ENCODE data around the gene NEUROD1. TPM values are rescaled to one million over a fixed set of nuclear protein-coding genes. Genes with fewer than 3 reads are reported as not detected.

NEUROD1 gene
- total and polyA plus RNA-seq, 2 experiments from 2014 or later = 0.53 to 1.3 TPM

DNA sequence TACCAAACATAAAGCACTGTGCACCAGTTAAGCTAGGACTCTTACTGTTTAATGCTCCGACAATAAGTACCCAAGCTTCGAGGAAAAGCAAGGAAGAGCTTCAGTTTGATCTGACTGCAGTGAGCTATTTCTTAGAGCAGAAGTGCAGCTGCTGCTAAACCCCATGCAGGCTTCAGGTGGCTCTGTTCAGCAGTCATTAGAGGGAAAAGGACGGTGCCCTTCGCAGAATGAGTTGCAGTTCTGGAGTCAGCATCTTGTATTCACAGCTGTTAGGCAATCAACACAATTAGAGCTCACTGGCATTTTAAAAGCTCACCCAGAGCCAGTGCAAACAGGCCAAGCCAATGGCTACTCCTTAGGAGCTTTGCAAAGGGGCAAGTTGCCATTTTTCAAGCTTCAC is 21.9 kb downstream of the NEUROD1 start:
- H3K4me2 ChIP-seq = no peak overlapping the region
- no peaks in the 10 kb centered on the region for H3K79me2 ChIP-seq
- no peak for DNase-seq (ENCODE audit: low spot score)
- H3K36me3 ChIP-seq (replicated peaks; ENCODE audit: insufficient read depth, low read depth) = no peaks in the 10 kb centered on the region
- H2AFZ ChIP-seq = no peak overlapping the region
- H3K9me3 ChIP-seq (ENCODE audit: low read depth) = no peaks in the 10 kb centered on the region
- H3K4me1 ChIP-seq (ENCODE audit: insufficient read depth) = no peaks in the 10 kb centered on the region
- H4K20me1 ChIP-seq (ENCODE audit: insufficient read depth, poor library complexity, severe bottlenecking) = no peaks in the 10 kb centered on the region
- 49% methylated on average over 4 of the region's 4 CpGs for WGBS (ENCODE audit: low lambda C conversion rate, missing lambda C conversion rate)
- peaks cover 38% of the 10 kb centered on the region for H3K27me3 ChIP-seq
- H3K27ac ChIP-seq = no peak overlapping the region
- TF ChIP-seq EZH2 (IDR thresholded peaks at IDR 0.05; ENCODE audit: borderline replicate concordance) (no peak), EZH2phosphoT487 (IDR thresholded peaks at IDR 0.05; ENCODE audit: low read depth, severe bottlenecking, unreplicated experiment) (no peak)
- TF ChIP-seq, protein P1, sequence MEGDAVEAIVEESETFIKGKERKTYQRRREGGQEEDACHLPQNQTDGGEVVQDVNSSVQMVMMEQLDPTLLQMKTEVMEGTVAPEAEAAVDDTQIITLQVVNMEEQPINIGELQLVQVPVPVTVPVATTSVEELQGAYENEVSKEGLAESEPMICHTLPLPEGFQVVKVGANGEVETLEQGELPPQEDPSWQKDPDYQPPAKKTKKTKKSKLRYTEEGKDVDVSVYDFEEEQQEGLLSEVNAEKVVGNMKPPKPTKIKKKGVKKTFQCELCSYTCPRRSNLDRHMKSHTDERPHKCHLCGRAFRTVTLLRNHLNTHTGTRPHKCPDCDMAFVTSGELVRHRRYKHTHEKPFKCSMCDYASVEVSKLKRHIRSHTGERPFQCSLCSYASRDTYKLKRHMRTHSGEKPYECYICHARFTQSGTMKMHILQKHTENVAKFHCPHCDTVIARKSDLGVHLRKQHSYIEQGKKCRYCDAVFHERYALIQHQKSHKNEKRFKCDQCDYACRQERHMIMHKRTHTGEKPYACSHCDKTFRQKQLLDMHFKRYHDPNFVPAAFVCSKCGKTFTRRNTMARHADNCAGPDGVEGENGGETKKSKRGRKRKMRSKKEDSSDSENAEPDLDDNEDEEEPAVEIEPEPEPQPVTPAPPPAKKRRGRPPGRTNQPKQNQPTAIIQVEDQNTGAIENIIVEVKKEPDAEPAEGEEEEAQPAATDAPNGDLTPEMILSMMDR (IDR thresholded peaks at IDR 0.05; ENCODE audit: poor library complexity) = no peak
- no peak overlapping the region for H3K4me3 ChIP-seq
- no peaks in the 10 kb centered on the region for H3K9me2 ChIP-seq (replicated peaks; ENCODE audit: insufficient read depth)

- H2AFZ ChIP-seq = peak overlapping the region; percentile 94
- DNase-seq (ENCODE audit: low spot score) = no peak
- H3K27ac ChIP-seq = no peak overlapping the region
These were observed 22.9 kb downstream of the NEUROD1 start for GRCh38 chr2:181657379-181657778.

DNA sequence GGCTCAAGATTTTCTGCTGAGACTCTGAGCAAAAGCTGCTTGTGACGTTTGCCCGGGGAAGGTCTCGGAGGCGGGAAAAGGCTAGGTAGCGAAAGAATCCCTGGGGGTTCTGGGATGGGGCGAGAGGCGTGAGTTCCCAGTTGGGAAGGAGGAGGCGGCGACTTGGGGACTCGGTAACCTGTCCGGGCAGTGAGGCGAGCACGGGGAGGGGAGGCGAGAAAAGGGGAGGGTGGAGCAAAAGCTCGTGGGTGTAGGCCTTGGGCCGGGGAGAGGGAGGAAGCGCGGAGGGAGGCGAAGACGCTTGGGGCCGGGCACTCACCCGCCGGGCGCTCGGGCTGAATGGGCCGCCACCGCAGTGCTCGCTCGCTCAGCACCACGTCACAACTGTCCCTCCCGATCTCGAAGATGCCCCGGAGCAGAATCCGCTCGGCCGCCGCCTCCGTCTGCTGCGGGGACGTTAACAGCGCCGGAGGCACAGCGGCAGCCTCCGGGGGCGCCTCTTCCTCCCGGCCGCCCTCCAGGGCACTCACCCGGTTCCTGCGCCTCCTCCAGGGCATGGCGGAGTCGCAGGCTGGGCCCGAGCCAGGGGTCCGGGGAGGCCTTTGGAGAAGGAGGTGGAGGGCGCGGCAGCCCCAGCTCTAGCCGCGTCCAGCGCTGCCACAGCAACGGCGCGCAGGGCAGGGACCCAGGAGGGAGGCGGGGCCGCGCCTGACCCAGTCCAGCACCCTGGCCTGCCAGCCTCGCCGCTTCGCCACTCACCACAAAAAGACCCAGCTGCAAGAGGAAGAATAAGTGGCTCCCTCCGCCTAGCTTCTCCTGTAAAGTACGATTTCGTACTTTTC is 23.6 kb downstream of the NEUROD1 start, which contains the start of gene CERKL:
CERKL (minus strand) TSS at position 656 of the 842 bp plus-strand sequence; CDS start at position 557, 99 bp downstream.
- Histone ChIP-seq H3K36me3 (replicated peaks; ENCODE audit: insufficient read depth, low read depth) (no peaks in the 10 kb centered on the region), H4K20me1 (ENCODE audit: insufficient read depth, poor library complexity, severe bottlenecking) (no peaks in the 10 kb centered on the region), H2AFZ (peak within 1 kb of the TSS; percentile 94), H3K9me3 (ENCODE audit: low read depth) (no peaks in the 10 kb centered on the region), H3K4me3 (peak within 1 kb of the TSS; percentile 88), H3K4me2 (peak within 1 kb of the TSS; percentile 99), H3K27me3 (peaks cover 38% of the 10 kb centered on the region), H3K79me2 (no peaks in the 10 kb centered on the region), H3K9me2 (replicated peaks; ENCODE audit: insufficient read depth) (no peaks in the 10 kb centered on the region), H3K27ac (peak within 1 kb of the TSS; percentile 0), H3K4me1 (ENCODE audit: insufficient read depth) (no peaks in the 10 kb centered on the region)
- TF ChIP-seq EZH2 (IDR thresholded peaks at IDR 0.05; ENCODE audit: borderline replicate concordance) = peak; percentile 48
- TF ChIP-seq EZH2phosphoT487 (IDR thresholded peaks at IDR 0.05; ENCODE audit: low read depth, severe bottlenecking, unreplicated experiment) = no peak
- TF ChIP-seq, protein P1 (IDR thresholded peaks at IDR 0.05; ENCODE audit: poor library complexity) = no peak
- WGBS (ENCODE audit: low lambda C conversion rate, missing lambda C conversion rate) = 1% methylated on average over 48 of the region's 70 CpGs
- peak; percentile 66 for DNase-seq (ENCODE audit: low spot score)

More at GRCh38 chr2:181657379-181657778, 22.9 kb downstream of the NEUROD1 start:
- no peaks in the 10 kb centered on the region for H3K4me1 ChIP-seq (ENCODE audit: insufficient read depth)
- WGBS (ENCODE audit: low lambda C conversion rate, missing lambda C conversion rate) = 45% methylated on average over 4 of the region's 4 CpGs
- H3K36me3 ChIP-seq (replicated peaks; ENCODE audit: insufficient read depth, low read depth) = no peaks in the 10 kb centered on the region
- H3K4me3 ChIP-seq = peak overlapping the region; percentile 88
- H3K9me3 ChIP-seq (ENCODE audit: low read depth) = no peaks in the 10 kb centered on the region
- H4K20me1 ChIP-seq (ENCODE audit: insufficient read depth, poor library complexity, severe bottlenecking) = no peaks in the 10 kb centered on the region
- TF ChIP-seq EZH2phosphoT487 (IDR thresholded peaks at IDR 0.05; ENCODE audit: low read depth, severe bottlenecking, unreplicated experiment) (no peak), EZH2 (IDR thresholded peaks at IDR 0.05; ENCODE audit: borderline replicate concordance) (no peak)
- TF ChIP-seq, protein P1 (IDR thresholded peaks at IDR 0.05; ENCODE audit: poor library complexity) = no peak
- H3K27me3 ChIP-seq = peaks cover 38% of the 10 kb centered on the region
- H3K79me2 ChIP-seq = no peaks in the 10 kb centered on the region
- peak overlapping the region; percentile 99 for H3K4me2 ChIP-seq
- H3K9me2 ChIP-seq (replicated peaks; ENCODE audit: insufficient read depth) = no peaks in the 10 kb centered on the region
